ENCODE results near the gene WASHC3.

- TF ChIP-seq CTCF (IDR thresholded peaks at IDR 0.05; ENCODE audit: low read depth, low read length, missing input control) (no peak), TAF1 (conservative IDR thresholded peaks at IDR 0.05) (no peak), GABPA (IDR thresholded peaks at IDR 0.05 in 1 of 2, conservative IDR thresholded peaks at IDR 0.05 in 1 of 2) (no peak), HNF4G (IDR thresholded peaks at IDR 0.05) (no peak), ATF3 (IDR thresholded peaks at IDR 0.05) (no peak), ZBTB33 (IDR thresholded peaks at IDR 0.05) (no peak), MAX (IDR thresholded peaks at IDR 0.05) (no peak), NR2F2 (IDR thresholded peaks at IDR 0.05) (no peak), SP1 (IDR thresholded peaks at IDR 0.05) (no peak), JUND (IDR thresholded peaks at IDR 0.05) (no peak)
Observed at GRCh38 chr12:101967506-101967905, 94.3 kb downstream of the WASHC3 start.

Data from liver (tissue), 3 donors.